CD4-positive, alpha-beta memory T cell (primary cell): Measurements from ENCODE around the gene RECK. TPM values are rescaled to one million over a fixed set of nuclear protein-coding genes. Genes with fewer than 3 reads are reported as not detected.
"Not testable (repeated sequence)": the region's sequence is repeated elsewhere in the genome, so short reads cannot be mapped to it uniquely, and the experiment has no call there.

Experiments
- CTCF ChIA-PET: fragments of 350-600 bp; sonication (Branson Sonifier 250); formaldehyde crosslinking; loops from one replicate; lab custom pipeline; 2021; ENCODE audit warnings: inconsistent platforms; ENCODE audit not compliant: partially characterized antibody; lab: Charles Lee
- POLR2A ChIA-PET: fragments of 350-600 bp; sonication (Branson Sonifier 250); formaldehyde crosslinking; loops from one replicate; lab custom pipeline; 2021; ENCODE audit not compliant: partially characterized antibody; lab: Charles Lee
- DNase-seq, 5 donors: peaks; one replicate each; pipeline versions ENCODE4 v3.0.0 to v3.0.0-alpha.2; 2020 to 2022; ENCODE audit warnings: mixed read lengths in 1 of 5
- H3K27ac ChIP-seq: one replicate; pipeline ENCODE4 v1.7.0; 2013; ENCODE audit warnings: low read depth, low read length
- H3K27me3 ChIP-seq: 2 replicates; pipeline ENCODE4 v1.7.0; 2013; ENCODE audit warnings: mild to moderate bottlenecking, low read length, moderate library complexity; ENCODE audit not compliant: insufficient read depth
- H3K36me3 ChIP-seq: 2 replicates; pipeline ENCODE4 v1.7.0; 2013; ENCODE audit warnings: mild to moderate bottlenecking, low read length, moderate library complexity; ENCODE audit not compliant: insufficient read depth
- H3K4me1 ChIP-seq: 2 replicates; pipeline ENCODE4 v1.7.0; 2013; ENCODE audit warnings: mild to moderate bottlenecking, low read length, moderate library complexity; ENCODE audit not compliant: insufficient read depth
- H3K4me3 ChIP-seq, 2 donors: one replicate each; pipeline ENCODE4 v1.7.0; 2013; ENCODE audit warnings: low read length in 2 of 2, mild to moderate bottlenecking in 1 of 2
- H3K9me3 ChIP-seq, 2 donors: one replicate each; pipeline ENCODE4 v1.7.0; 2013; ENCODE audit warnings: low read length in 2 of 2, control low read depth in 1 of 2; ENCODE audit not compliant: control insufficient read depth in 1 of 2
- H3K27ac Mint-ChIP-seq, 7 donors: one replicate each; pipeline ENCODE4 v1.8.0; 2020 to 2021; ENCODE audit warnings: mixed read lengths in 7 of 7, mild to moderate bottlenecking in 6 of 7, inconsistent platforms in 3 of 7, moderate library complexity in 3 of 7
- H3K27me3 Mint-ChIP-seq, 2 donors: one replicate each; pipeline ENCODE4 v1.8.0; 2020 to 2021; ENCODE audit warnings: mixed read lengths in 2 of 2
- H3K36me3 Mint-ChIP-seq, 2 donors: one replicate each; pipeline ENCODE4 v1.8.0; 2020 to 2021; ENCODE audit warnings: mixed read lengths in 2 of 2, inconsistent platforms in 1 of 2, mild to moderate bottlenecking in 1 of 2
- H3K4me1 Mint-ChIP-seq, 4 donors: one replicate each; pipeline ENCODE4 v1.8.0; 2020 to 2021; ENCODE audit warnings: mixed read lengths in 4 of 4, mild to moderate bottlenecking in 1 of 4
- H3K4me3 Mint-ChIP-seq, 8 donors: one replicate each; pipeline ENCODE4 v1.8.0; 2020 to 2021; ENCODE audit warnings: mixed read lengths in 8 of 8, mild to moderate bottlenecking in 7 of 8, moderate library complexity in 6 of 8, inconsistent platforms in 3 of 8
- H3K9me3 Mint-ChIP-seq, 8 donors: one replicate each; pipeline ENCODE4 v1.8.0; 2020 to 2021; ENCODE audit warnings: mixed read lengths in 8 of 8, mild to moderate bottlenecking in 5 of 8, inconsistent platforms in 3 of 8, moderate library complexity in 1 of 8
- intact Hi-C: fragments of 100-400 bp; cut with micrococcal nuclease; formaldehyde crosslinking; loops from one replicate; pipeline ENCODE4 v1.15.1; 2023
- polyA plus RNA-seq, 2 donors: library from polyadenylated mRNA; unstranded; fragments of 300-500 nt; fragmentation: Illumina TruSeq; gene quantifications; one replicate each; pipeline ENCODE4 v1.2.3, GENCODE V29; 2021
- total RNA-seq, 2 experiments: library from RNA; stranded (reverse); gene quantifications; one replicate each; pipeline ENCODE4 v1.2.3, GENCODE V29; 2021

The RECK gene
- total and polyA plus RNA-seq, 4 experiments from 2014 or later, result 12.1 to 26.9 (median 14.4) TPM

GRCh38 chr9:36154331-36154952 lies 117.7 kb downstream of the RECK start:
- ChIA-PET CTCF (interaction anchor here (0.9 to 20.1 kb wide), 4 partner anchors 36 to 1169 kb away, joined by 3 to 648 read pairs (median 3); partner anchors contain the start of gene CLTA), POLR2A (interaction anchor here (1.1 to 1.4 kb wide), 2 partner anchors 9 to 37 kb away, joined by 3 to 4 read pairs; no protein-coding TSS in a partner anchor)
- Histone ChIP-seq H3K36me3 (no peaks in the 10 kb centered on the region), H3K27ac (no peak overlapping the region), H3K27me3 (no peaks in the 10 kb centered on the region), H3K4me3 (no peak overlapping the region), H3K4me1 (peaks cover 52% of the 10 kb centered on the region), H3K9me3 (no peaks in the 10 kb centered on the region)
- H3K4me3 Mint-ChIP-seq, result peak overlapping the region in 5 of 8 donors; percentile 17 to 64 (median 39)
- H3K27me3 Mint-ChIP-seq, result no peaks in the 10 kb centered on the region
- no peak for DNase-seq
- peaks cover 49 to 51% of the 10 kb centered on the region in 2 donors for H3K36me3 Mint-ChIP-seq
- no peaks in the 10 kb centered on the region for H3K9me3 Mint-ChIP-seq
- intact Hi-C loops, result no loop called here
- H3K27ac Mint-ChIP-seq, result peak overlapping the region; percentile 31 to 95 (median 87)
- H3K4me1 Mint-ChIP-seq, result peaks cover 35 to 55% (median 45%) of the 10 kb centered on the region in 4 donors

GRCh38 chr9:36156116-36156515 lies 119.4 kb downstream of the RECK start:
- no peak for DNase-seq
- Mint-ChIP-seq H3K4me1 (peaks cover 25 to 46% (median 35%) of the 10 kb centered on the region in 4 donors), H3K36me3 (peaks cover 43 to 50% of the 10 kb centered on the region in 2 donors), H3K27me3 (no peaks in the 10 kb centered on the region), H3K27ac (no peak overlapping the region), H3K9me3 (no peaks in the 10 kb centered on the region), H3K4me3 (no peak overlapping the region)
- no peaks in the 10 kb centered on the region for H3K36me3 ChIP-seq
- intact Hi-C loops, result no loop called here
- H3K4me1 ChIP-seq, result peaks cover 35% of the 10 kb centered on the region
- ChIA-PET CTCF (interaction anchor here (1.6 to 20.1 kb wide), 3 partner anchors 10 to 54 kb away, joined by 6 to 648 read pairs (median 6); no protein-coding TSS in a partner anchor), POLR2A (interaction anchor here (1.2 to 1.5 kb wide), 3 partner anchors 12 to 102 kb away, joined by 3 to 6 read pairs (median 4); partner anchors contain the start of gene GNE)
- H3K9me3 ChIP-seq, result no peaks in the 10 kb centered on the region
- no peak overlapping the region for H3K27ac ChIP-seq
- H3K27me3 ChIP-seq, result no peaks in the 10 kb centered on the region
- H3K4me3 ChIP-seq, result no peak overlapping the region

- Mint-ChIP-seq H3K27me3 (no peaks in the 10 kb centered on the region), H3K36me3 (peaks cover 38 to 55% of the 10 kb centered on the region in 2 donors), H3K4me1 (peaks cover 15 to 36% (median 25%) of the 10 kb centered on the region in 4 donors), H3K9me3 (no peaks in the 10 kb centered on the region), H3K4me3 (no peak overlapping the region), H3K27ac (peak overlapping the region in 4 of 7 donors; percentile 9 to 73 (median 40))
- ChIA-PET POLR2A (interaction anchor here (1.3 to 1.4 kb wide), 2 partner anchors 9 to 22 kb away, joined by 4 read pairs; partner anchors contain the start of gene GLIPR2), CTCF (interaction anchor here (2.0 to 20.1 kb wide), 2 partner anchors 8 to 56 kb away, joined by 6 to 648 read pairs; no protein-coding TSS in a partner anchor)
- Histone ChIP-seq H3K27me3 (no peaks in the 10 kb centered on the region), H3K27ac (no peak overlapping the region), H3K4me1 (peaks cover 15% of the 10 kb centered on the region), H3K9me3 (no peaks in the 10 kb centered on the region), H3K36me3 (peaks cover 3% of the 10 kb centered on the region), H3K4me3 (no peak overlapping the region)
- intact Hi-C loops, result no loop called here
- no peak for DNase-seq
These were observed 121.4 kb downstream of the RECK start for GRCh38 chr9:36158122-36158521.

GRCh38 chr9:36158917-36159316 lies 122.2 kb downstream of the RECK start:
- intact Hi-C loops, result no loop called here
- POLR2A ChIA-PET, result interaction anchor here (1.3 to 2.1 kb wide), 2 partner anchors 22 to 23 kb away, joined by 4 to 5 read pairs; partner anchors contain the start of gene GLIPR2
- Histone ChIP-seq H3K4me1 (peaks cover 10% of the 10 kb centered on the region), H3K27ac (no peak overlapping the region), H3K9me3 (no peaks in the 10 kb centered on the region), H3K4me3 (no peak overlapping the region), H3K36me3 (peaks cover 3% of the 10 kb centered on the region), H3K27me3 (no peaks in the 10 kb centered on the region)
- H3K27me3 Mint-ChIP-seq, result no peaks in the 10 kb centered on the region
- peak overlapping the region in 3 of 7 donors; percentile 29 to 73 (median 44) for H3K27ac Mint-ChIP-seq
- CTCF ChIA-PET, result interaction anchor here (0.6 to 20.1 kb wide), 5 partner anchors 9 to 57 kb away, joined by 3 to 648 read pairs (median 3); partner anchors contain the start of gene GLIPR2
- H3K4me3 Mint-ChIP-seq, result no peak overlapping the region
- no peaks in the 10 kb centered on the region for H3K9me3 Mint-ChIP-seq
- no peak for DNase-seq
- H3K4me1 Mint-ChIP-seq, result peaks cover 15 to 34% (median 20%) of the 10 kb centered on the region in 4 donors
- peaks cover 34 to 55% of the 10 kb centered on the region in 2 donors for H3K36me3 Mint-ChIP-seq

GRCh38 chr9:36159509-36159908 lies 122.8 kb downstream of the RECK start:
- H3K36me3 ChIP-seq, H3K9me3 Mint-ChIP-seq, H3K4me1 ChIP-seq, H3K27me3 Mint-ChIP-seq, H3K4me3 ChIP-seq, H3K9me3 ChIP-seq, DNase-seq, H3K4me3 Mint-ChIP-seq, H3K27me3 ChIP-seq, H3K27ac ChIP-seq, intact Hi-C loops: not testable (repeated sequence)
- peak overlapping the region in 5 of 7 donors; percentile 43 to 91 (median 63) for H3K27ac Mint-ChIP-seq
- CTCF ChIA-PET, result interaction anchor here (0.7 to 20.1 kb wide), 5 partner anchors 8 to 57 kb away, joined by 3 to 648 read pairs (median 3); partner anchors contain the start of genes CCIN and GLIPR2
- peaks cover 12 to 29% (median 16%) of the 10 kb centered on the region in 4 donors for H3K4me1 Mint-ChIP-seq
- peaks cover 28 to 49% of the 10 kb centered on the region in 2 donors for H3K36me3 Mint-ChIP-seq
- POLR2A ChIA-PET, result interaction anchor here (2.1 kb wide), 1 partner anchor 23 kb away, joined by 5 read pairs; the partner anchor contains the start of gene GLIPR2

- intact Hi-C loops, DNase-seq, H3K27ac ChIP-seq, H3K4me3 Mint-ChIP-seq, H3K27me3 Mint-ChIP-seq, H3K4me1 ChIP-seq, H3K9me3 Mint-ChIP-seq, H3K4me3 ChIP-seq, H3K36me3 ChIP-seq, H3K9me3 ChIP-seq, H3K27me3 ChIP-seq: not testable (repeated sequence)
- peak overlapping the region in 5 of 7 donors; percentile 32 to 88 (median 70) for H3K27ac Mint-ChIP-seq
- H3K36me3 Mint-ChIP-seq, result peaks cover 24 to 45% of the 10 kb centered on the region in 2 donors
- ChIA-PET POLR2A (interaction anchor here (2.1 kb wide), 1 partner anchor 24 kb away, joined by 5 read pairs; the partner anchor contains the start of gene GLIPR2), CTCF (interaction anchor here (0.7 to 20.1 kb wide), 5 partner anchors 8 to 58 kb away, joined by 3 to 648 read pairs (median 4); partner anchors contain the start of genes CCIN and GLIPR2)
- peaks cover 8 to 24% (median 16%) of the 10 kb centered on the region in 4 donors for H3K4me1 Mint-ChIP-seq
These were observed 123.4 kb downstream of the RECK start for GRCh38 chr9:36160126-36160525.
